Loucy (cell line): ENCODE data around the gene DLX3.

ENCODE experiments used
- H2AFZ ChIP-seq: fragments of 200-600 bp; sonication (generic); 2 replicates; pipeline ENCODE4 v1.6.0; 2016; ENCODE audit warnings: antibody characterized with exemption, mild to moderate bottlenecking, low read length, moderate library complexity
- H3F3A ChIP-seq: fragments of 200-600 bp; 2 replicates; pipeline ENCODE4 v1.6.0; 2016; ENCODE audit warnings: antibody characterized with exemption, low read depth, mild to moderate bottlenecking
- H3K27me3 ChIP-seq: fragments of 200-600 bp; sonication (generic); 2 replicates; pipeline ENCODE4 v1.6.1; 2014; ENCODE audit warnings: low read length, mild to moderate bottlenecking; ENCODE audit not compliant: insufficient read depth, poor library complexity, severe bottlenecking
- H3K36me3 ChIP-seq: fragments of 200-600 bp; sonication (generic); 2 replicates; pipeline ENCODE4 v1.6.1; 2016; ENCODE audit warnings: low read length; ENCODE audit not compliant: insufficient read depth
- H3K4me1 ChIP-seq: fragments of 200-600 bp; sonication (generic); 2 replicates; pipeline ENCODE4 v1.5.1; 2014; ENCODE audit warnings: low read length, mild to moderate bottlenecking; ENCODE audit not compliant: insufficient read depth, poor library complexity, severe bottlenecking
- H3K4me2 ChIP-seq: fragments of 200-600 bp; sonication (generic); 2 replicates; pipeline ENCODE4 v1.6.0; 2014; ENCODE audit warnings: antibody characterized with exemption, low read length, low read depth, mild to moderate bottlenecking; ENCODE audit not compliant: poor library complexity, severe bottlenecking
- H3K4me3 ChIP-seq: fragments of 200-600 bp; sonication (generic); 2 replicates; pipeline ENCODE4 v1.5.1; 2014; ENCODE audit warnings: low read length, mild to moderate bottlenecking, mixed read lengths; ENCODE audit not compliant: poor library complexity, severe bottlenecking
- H3K79me2 ChIP-seq: fragments of 200-600 bp; sonication (generic); 2 replicates; pipeline ENCODE4 v1.6.1; 2014; ENCODE audit warnings: low read length; ENCODE audit not compliant: insufficient read depth
- H3K9ac ChIP-seq: fragments of 200-600 bp; sonication (generic); 2 replicates; pipeline ENCODE4 v1.6.0; 2014; ENCODE audit warnings: mild to moderate bottlenecking, low read depth, low read length, moderate library complexity; ENCODE audit not compliant: poor library complexity, severe bottlenecking
- H3K9me2 ChIP-seq: fragments of 200-600 bp; sonication (generic); replicated peaks from 2 replicates; pipeline ENCODE4 v1.6.1; 2016; ENCODE audit warnings: low read depth, low read length, mixed read lengths
- H3K9me3 ChIP-seq: fragments of 200-600 bp; sonication (generic); 2 replicates; pipeline ENCODE4 v1.6.1; 2014; ENCODE audit warnings: mild to moderate bottlenecking, antibody characterized with exemption, low read length, low read depth; ENCODE audit not compliant: insufficient read depth
- H4K20me1 ChIP-seq: fragments of 200-600 bp; sonication (generic); 2 replicates; pipeline ENCODE4 v1.6.0; 2014; ENCODE audit warnings: antibody characterized with exemption, low read length, mild to moderate bottlenecking; ENCODE audit not compliant: insufficient read depth, poor library complexity, severe bottlenecking
- CTCF ChIP-seq: fragments of 200-600 bp; sonication (generic); conservative IDR thresholded peaks from 2 replicates; pipeline ENCODE4 v1.5.1; 2014; ENCODE audit warnings: mild to moderate bottlenecking, antibody characterized with exemption, low read length
- EZH2phosphoT487 ChIP-seq: fragments of 200-600 bp; IDR thresholded peaks from 2 replicates; pipeline ENCODE4 v1.6.1; 2018; ENCODE audit warnings: antibody characterized with exemption, mild to moderate bottlenecking, moderate library complexity, borderline replicate concordance

The DLX3 gene

GRCh38 chr17:50023520-50023919 lies 28.5 kb upstream of the DLX3 start:
- Histone ChIP-seq H4K20me1 (no peaks in the 10 kb centered on the region), H3K4me3 (no peak overlapping the region), H3K36me3 (no peaks in the 10 kb centered on the region), H3K27me3 (no peaks in the 10 kb centered on the region), H3K9me3 (no peaks in the 10 kb centered on the region), H3K9ac (no peak overlapping the region), H3F3A (peaks cover 14% of the 10 kb centered on the region), H3K4me2 (no peak overlapping the region), H3K4me1 (peaks cover 15% of the 10 kb centered on the region), H3K9me2 (no peaks in the 10 kb centered on the region), H3K79me2 (no peaks in the 10 kb centered on the region), H2AFZ (no peak overlapping the region)
- no peak for TF ChIP-seq EZH2phosphoT487
- TF ChIP-seq CTCF: no peak

- Histone ChIP-seq H3K9me3 (no peaks in the 10 kb centered on the region), H3K4me1 (peaks cover 7% of the 10 kb centered on the region), H3K9me2 (no peaks in the 10 kb centered on the region), H3K4me3 (no peak overlapping the region), H3K79me2 (no peaks in the 10 kb centered on the region), H3K4me2 (no peak overlapping the region), H2AFZ (no peak overlapping the region), H3K27me3 (no peaks in the 10 kb centered on the region), H3K9ac (no peak overlapping the region), H3F3A (peaks cover 14% of the 10 kb centered on the region), H3K36me3 (no peaks in the 10 kb centered on the region), H4K20me1 (no peaks in the 10 kb centered on the region)
- TF ChIP-seq CTCF: no peak
- no peak for TF ChIP-seq EZH2phosphoT487
These were observed 27.6 kb upstream of the DLX3 start for GRCh38 chr17:50022463-50023130.

- H3K4me2 ChIP-seq: no peak overlapping the region
- H3F3A ChIP-seq: peaks cover 14% of the 10 kb centered on the region
- H4K20me1 ChIP-seq: no peaks in the 10 kb centered on the region
- H3K9ac ChIP-seq: no peak overlapping the region
- no peaks in the 10 kb centered on the region for H3K4me1 ChIP-seq
- H2AFZ ChIP-seq: no peak overlapping the region
- no peaks in the 10 kb centered on the region for H3K79me2 ChIP-seq
- TF ChIP-seq EZH2phosphoT487 (no peak), CTCF (no peak)
- no peaks in the 10 kb centered on the region for H3K36me3 ChIP-seq
- no peaks in the 10 kb centered on the region for H3K27me3 ChIP-seq
- no peaks in the 10 kb centered on the region for H3K9me3 ChIP-seq
- H3K4me3 ChIP-seq: no peak overlapping the region
- H3K9me2 ChIP-seq: no peaks in the 10 kb centered on the region
These were observed 26.8 kb upstream of the DLX3 start for GRCh38 chr17:50021681-50022370.
